ENCODE measurements around the gene DPP3. TPM values are rescaled to one million over a fixed set of nuclear protein-coding genes. Genes with fewer than 3 reads are reported as not detected.
A peak's percentile ranks its signal among the peaks of the same experiment; 100 is the strongest.

Gene DPP3
- total RNA-seq, 1 experiment from 2014 or later = 86.7 TPM

DNA sequence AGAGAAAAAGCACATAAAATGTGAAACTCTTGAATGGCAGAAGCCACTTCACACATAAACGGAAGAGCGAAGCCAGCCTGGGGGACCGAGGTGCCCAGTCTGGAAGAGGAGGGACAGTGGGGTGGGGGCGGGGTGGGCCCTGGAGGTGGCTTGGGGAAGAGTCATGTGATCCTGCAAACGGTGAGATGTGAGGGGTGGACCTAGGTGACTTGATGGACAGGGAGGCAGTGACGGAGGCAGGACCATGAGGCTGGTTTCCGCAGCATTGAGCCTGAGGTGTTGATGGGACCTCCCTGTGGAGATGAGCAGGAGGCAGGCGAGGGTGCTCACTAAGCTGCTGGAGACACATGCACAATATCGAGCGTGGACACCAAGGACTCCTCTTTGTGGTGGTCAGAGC, 48.8 kb downstream of the DPP3 start:
- peak; percentile 25 for DNase-seq (ENCODE audit: low spot score)
- Mint-ChIP-seq H3K4me3 (no peak overlapping the region), H3K27me3 (ENCODE audit: low read depth) (no peaks in the 10 kb centered on the region), H3K4me1 (peaks cover 3% of the 10 kb centered on the region), H3K27ac (peak overlapping the region; percentile 86; the same call in 1 of the 2 replicates), H3K9me3 (no peaks in the 10 kb centered on the region), H3K36me3 (peaks cover 5% of the 10 kb centered on the region; the same call in 1 of the 2 replicates)
- TF ChIP-seq, protein P1, sequence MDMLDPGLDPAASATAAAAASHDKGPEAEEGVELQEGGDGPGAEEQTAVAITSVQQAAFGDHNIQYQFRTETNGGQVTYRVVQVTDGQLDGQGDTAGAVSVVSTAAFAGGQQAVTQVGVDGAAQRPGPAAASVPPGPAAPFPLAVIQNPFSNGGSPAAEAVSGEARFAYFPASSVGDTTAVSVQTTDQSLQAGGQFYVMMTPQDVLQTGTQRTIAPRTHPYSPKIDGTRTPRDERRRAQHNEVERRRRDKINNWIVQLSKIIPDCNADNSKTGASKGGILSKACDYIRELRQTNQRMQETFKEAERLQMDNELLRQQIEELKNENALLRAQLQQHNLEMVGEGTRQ (CRISPR knock-in tag; IDR thresholded peaks at IDR 0.05) = peak; percentile 77
- TF ChIP-seq SOX15 (CRISPR knock-in tag; IDR thresholded peaks at IDR 0.05) = no peak
- TF ChIP-seq, protein P2, sequence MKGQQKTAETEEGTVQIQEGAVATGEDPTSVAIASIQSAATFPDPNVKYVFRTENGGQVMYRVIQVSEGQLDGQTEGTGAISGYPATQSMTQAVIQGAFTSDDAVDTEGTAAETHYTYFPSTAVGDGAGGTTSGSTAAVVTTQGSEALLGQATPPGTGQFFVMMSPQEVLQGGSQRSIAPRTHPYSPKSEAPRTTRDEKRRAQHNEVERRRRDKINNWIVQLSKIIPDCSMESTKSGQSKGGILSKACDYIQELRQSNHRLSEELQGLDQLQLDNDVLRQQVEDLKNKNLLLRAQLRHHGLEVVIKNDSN (CRISPR knock-in tag; IDR thresholded peaks at IDR 0.05) = peak; percentile 61
- POLR2A ChIA-PET = no interaction called here
- ATAC-seq = peak; percentile 80
- CTCF ChIA-PET = interaction anchor here (1.4 kb wide), 1 partner anchor 149 kb away, joined by 6 read pairs; no protein-coding TSS in a partner anchor

DNA sequence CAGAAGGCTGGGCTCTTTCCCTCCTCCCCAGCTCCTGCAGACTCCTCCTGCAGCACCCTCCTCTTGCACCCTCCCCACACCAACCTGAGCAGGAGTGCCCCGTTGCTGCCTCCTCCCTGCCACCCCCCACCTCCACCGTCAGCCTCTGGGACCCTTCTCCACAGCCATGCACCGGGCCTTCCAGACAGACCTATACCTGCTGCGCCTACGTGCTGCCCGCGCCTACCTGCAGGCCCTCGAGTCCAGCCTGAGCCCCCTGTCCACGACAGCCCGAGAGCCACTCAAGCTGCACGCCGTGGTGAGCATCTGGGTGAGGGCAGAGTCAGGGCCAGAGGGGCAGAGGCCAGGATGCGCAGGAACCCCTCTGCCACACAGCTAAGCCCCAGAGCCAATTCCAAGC, 49.4 kb downstream of the DPP3 start:
- Mint-ChIP-seq H3K27ac (no peak overlapping the region), H3K9me3 (no peaks in the 10 kb centered on the region), H3K4me1 (peaks cover 3% of the 10 kb centered on the region), H3K27me3 (ENCODE audit: low read depth) (no peaks in the 10 kb centered on the region), H3K4me3 (no peak overlapping the region), H3K36me3 (peaks cover 5% of the 10 kb centered on the region; the same call in 1 of the 2 replicates)
- TF ChIP-seq, protein P3, sequence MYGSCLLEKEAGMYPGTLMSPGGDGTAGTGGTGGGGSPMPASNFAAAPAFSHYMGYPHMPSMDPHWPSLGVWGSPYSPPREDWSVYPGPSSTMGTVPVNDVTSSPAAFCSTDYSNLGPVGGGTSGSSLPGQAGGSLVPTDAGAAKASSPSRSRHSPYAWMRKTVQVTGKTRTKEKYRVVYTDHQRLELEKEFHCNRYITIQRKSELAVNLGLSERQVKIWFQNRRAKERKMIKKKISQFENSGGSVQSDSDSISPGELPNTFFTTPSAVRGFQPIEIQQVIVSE (CRISPR knock-in tag; IDR thresholded peaks at IDR 0.05; ENCODE audit: borderline replicate concordance) = no peak
- TF ChIP-seq MYBL2 (CRISPR knock-in tag; IDR thresholded peaks at IDR 0.05) (no peak), SMAD3 (CRISPR knock-in tag; IDR thresholded peaks at IDR 0.05; ENCODE audit: borderline replicate concordance) (no peak), JAZF1 (CRISPR knock-in tag; IDR thresholded peaks at IDR 0.05) (no peak), IRF2 (CRISPR knock-in tag; IDR thresholded peaks at IDR 0.05; ENCODE audit: borderline replicate concordance, low read depth) (no peak), ETV6 (CRISPR knock-in tag; IDR thresholded peaks at IDR 0.05) (no peak), ZNF121 (CRISPR knock-in tag; IDR thresholded peaks at IDR 0.05) (no peak)
- TF ChIP-seq, protein P1 (CRISPR knock-in tag; IDR thresholded peaks at IDR 0.05) = no peak
- TF ChIP-seq, protein P4, sequence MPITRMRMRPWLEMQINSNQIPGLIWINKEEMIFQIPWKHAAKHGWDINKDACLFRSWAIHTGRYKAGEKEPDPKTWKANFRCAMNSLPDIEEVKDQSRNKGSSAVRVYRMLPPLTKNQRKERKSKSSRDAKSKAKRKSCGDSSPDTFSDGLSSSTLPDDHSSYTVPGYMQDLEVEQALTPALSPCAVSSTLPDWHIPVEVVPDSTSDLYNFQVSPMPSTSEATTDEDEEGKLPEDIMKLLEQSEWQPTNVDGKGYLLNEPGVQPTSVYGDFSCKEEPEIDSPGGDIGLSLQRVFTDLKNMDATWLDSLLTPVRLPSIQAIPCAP (CRISPR knock-in tag; IDR thresholded peaks at IDR 0.05) = no peak
- TF ChIP-seq, protein P5, sequence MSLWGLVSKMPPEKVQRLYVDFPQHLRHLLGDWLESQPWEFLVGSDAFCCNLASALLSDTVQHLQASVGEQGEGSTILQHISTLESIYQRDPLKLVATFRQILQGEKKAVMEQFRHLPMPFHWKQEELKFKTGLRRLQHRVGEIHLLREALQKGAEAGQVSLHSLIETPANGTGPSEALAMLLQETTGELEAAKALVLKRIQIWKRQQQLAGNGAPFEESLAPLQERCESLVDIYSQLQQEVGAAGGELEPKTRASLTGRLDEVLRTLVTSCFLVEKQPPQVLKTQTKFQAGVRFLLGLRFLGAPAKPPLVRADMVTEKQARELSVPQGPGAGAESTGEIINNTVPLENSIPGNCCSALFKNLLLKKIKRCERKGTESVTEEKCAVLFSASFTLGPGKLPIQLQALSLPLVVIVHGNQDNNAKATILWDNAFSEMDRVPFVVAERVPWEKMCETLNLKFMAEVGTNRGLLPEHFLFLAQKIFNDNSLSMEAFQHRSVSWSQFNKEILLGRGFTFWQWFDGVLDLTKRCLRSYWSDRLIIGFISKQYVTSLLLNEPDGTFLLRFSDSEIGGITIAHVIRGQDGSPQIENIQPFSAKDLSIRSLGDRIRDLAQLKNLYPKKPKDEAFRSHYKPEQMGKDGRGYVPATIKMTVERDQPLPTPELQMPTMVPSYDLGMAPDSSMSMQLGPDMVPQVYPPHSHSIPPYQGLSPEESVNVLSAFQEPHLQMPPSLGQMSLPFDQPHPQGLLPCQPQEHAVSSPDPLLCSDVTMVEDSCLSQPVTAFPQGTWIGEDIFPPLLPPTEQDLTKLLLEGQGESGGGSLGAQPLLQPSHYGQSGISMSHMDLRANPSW (CRISPR knock-in tag; conservative IDR thresholded peaks at IDR 0.05; ENCODE audit: low read depth) = no peak
- ATAC-seq (no peak), DNase-seq (ENCODE audit: low spot score) (no peak)
- ChIA-PET POLR2A (no interaction called here), CTCF (interaction anchor here (1.4 kb wide), 1 partner anchor 149 kb away, joined by 6 read pairs; no protein-coding TSS in a partner anchor)

DNA sequence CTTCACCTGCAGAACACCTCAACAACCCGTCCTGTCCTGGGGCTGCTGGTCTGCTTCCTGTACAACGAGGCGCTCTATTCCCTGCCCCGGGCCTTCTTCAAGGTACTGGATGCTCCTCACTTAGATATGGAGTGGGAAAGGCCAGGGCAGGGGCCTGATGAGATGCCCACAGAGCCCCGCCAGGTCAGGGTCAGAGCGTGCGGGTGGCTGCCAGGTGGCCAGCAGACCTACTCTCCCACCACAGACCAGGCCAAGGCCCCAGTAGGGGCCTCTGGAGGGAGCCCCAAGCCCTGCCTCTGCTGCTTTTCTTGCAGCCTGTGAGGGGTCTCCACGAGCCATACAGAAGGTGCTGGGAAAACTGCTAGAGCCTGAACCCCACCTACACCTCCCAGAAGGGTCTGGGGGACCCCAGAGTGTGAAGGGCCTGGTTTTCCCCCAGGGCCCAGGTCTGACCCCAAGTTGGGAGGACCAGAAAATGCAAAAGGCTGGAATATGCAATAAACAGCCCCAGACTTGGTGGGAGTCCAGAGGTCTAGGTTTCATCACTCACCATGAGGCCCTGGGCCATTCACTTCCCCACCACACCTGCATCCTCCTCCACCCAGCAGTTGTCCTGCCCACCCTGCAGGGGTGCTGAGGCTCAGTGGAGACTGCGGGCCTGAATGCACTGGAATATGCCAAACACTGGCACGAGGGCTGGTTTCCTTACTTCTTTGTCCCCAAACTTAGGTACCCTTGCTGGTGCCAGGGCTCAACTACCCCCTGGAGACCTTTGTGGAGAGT, 50.9 kb downstream of the DPP3 start:
- no peak overlapping the region for H3K27ac Mint-ChIP-seq
- ATAC-seq (no peak), DNase-seq (ENCODE audit: low spot score) (no peak)
- CTCF ChIA-PET = interaction anchor here (2.0 kb wide), 1 partner anchor 40 kb away, joined by 8 read pairs; no protein-coding TSS in a partner anchor
- H3K4me3 Mint-ChIP-seq = no peak overlapping the region
- H3K36me3 Mint-ChIP-seq = peaks cover 11% of the 10 kb centered on the region
- no peak for TF ChIP-seq TEAD1 (CRISPR knock-in tag; IDR thresholded peaks at IDR 0.05)
- TF ChIP-seq ZNF317 (CRISPR knock-in tag; IDR thresholded peaks at IDR 0.05; ENCODE audit: borderline replicate concordance, low read depth) = no peak
- TF ChIP-seq, protein P6, sequence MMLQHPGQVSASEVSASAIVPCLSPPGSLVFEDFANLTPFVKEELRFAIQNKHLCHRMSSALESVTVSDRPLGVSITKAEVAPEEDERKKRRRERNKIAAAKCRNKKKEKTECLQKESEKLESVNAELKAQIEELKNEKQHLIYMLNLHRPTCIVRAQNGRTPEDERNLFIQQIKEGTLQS (CRISPR knock-in tag; conservative IDR thresholded peaks at IDR 0.05) = no peak
- no peak for TF ChIP-seq ETV6 (CRISPR knock-in tag; IDR thresholded peaks at IDR 0.05)
- no peak for TF ChIP-seq GABPB1 (CRISPR knock-in tag; IDR thresholded peaks at IDR 0.05)
- TF ChIP-seq, protein P7, sequence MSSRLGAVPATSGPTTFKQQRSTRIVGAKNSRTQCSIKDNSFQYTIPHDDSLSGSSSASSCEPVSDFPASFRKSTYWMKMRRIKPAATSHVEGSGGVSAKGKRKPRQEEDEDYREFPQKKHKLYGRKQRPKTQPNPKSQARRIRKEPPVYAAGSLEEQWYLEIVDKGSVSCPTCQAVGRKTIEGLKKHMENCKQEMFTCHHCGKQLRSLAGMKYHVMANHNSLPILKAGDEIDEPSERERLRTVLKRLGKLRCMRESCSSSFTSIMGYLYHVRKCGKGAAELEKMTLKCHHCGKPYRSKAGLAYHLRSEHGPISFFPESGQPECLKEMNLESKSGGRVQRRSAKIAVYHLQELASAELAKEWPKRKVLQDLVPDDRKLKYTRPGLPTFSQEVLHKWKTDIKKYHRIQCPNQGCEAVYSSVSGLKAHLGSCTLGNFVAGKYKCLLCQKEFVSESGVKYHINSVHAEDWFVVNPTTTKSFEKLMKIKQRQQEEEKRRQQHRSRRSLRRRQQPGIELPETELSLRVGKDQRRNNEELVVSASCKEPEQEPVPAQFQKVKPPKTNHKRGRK (CRISPR knock-in tag; IDR thresholded peaks at IDR 0.05; ENCODE audit: borderline replicate concordance) = no peak
- POLR2A ChIA-PET = no interaction called here
- no peaks in the 10 kb centered on the region for H3K27me3 Mint-ChIP-seq (ENCODE audit: low read depth)
- H3K9me3 Mint-ChIP-seq = no peaks in the 10 kb centered on the region
- H3K4me1 Mint-ChIP-seq = peaks cover 3% of the 10 kb centered on the region

All from WTC11 (cell line).